ENCODE measurements around the gene SCAMP4.
"Not testable (repeated sequence)": the region's sequence is repeated elsewhere in the genome, so short reads cannot be mapped to it uniquely, and the experiment has no call there.

The SCAMP4 gene

GRCh38 chr19:1882786-1883692 lies 22.2 kb upstream of the SCAMP4 start:
- DNase-seq (ENCODE audit: low spot score) = no peak

DNA sequence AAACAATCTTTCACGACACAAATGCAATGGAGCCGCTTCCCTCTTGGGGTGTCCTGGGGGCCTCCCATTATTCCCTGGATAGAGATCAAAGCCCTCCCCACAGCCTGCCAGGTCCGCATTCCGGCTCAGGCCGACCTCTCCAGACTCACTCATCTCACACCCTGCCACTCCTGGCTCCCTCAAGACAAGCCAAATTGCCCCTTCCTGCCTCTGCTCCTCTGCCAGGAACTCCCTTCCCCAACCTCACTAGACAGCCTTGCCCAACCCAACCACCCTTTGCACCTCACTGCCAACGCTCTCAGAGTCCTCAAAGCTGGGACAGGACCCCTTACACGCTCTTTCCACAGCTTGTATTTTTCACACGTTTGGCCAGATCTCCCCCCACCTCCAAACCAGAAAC lies 21.4 kb upstream of the SCAMP4 start:
- no peak for DNase-seq (ENCODE audit: low spot score)

- DNase-seq (ENCODE audit: low spot score) = peak; percentile 47
Measured at GRCh38 chr19:1884291-1884718, 20.9 kb upstream of the SCAMP4 start.

GRCh38 chr19:1884719-1885334 lies 20.4 kb upstream of the SCAMP4 start:
- no peak for DNase-seq (ENCODE audit: low spot score)

DNA sequence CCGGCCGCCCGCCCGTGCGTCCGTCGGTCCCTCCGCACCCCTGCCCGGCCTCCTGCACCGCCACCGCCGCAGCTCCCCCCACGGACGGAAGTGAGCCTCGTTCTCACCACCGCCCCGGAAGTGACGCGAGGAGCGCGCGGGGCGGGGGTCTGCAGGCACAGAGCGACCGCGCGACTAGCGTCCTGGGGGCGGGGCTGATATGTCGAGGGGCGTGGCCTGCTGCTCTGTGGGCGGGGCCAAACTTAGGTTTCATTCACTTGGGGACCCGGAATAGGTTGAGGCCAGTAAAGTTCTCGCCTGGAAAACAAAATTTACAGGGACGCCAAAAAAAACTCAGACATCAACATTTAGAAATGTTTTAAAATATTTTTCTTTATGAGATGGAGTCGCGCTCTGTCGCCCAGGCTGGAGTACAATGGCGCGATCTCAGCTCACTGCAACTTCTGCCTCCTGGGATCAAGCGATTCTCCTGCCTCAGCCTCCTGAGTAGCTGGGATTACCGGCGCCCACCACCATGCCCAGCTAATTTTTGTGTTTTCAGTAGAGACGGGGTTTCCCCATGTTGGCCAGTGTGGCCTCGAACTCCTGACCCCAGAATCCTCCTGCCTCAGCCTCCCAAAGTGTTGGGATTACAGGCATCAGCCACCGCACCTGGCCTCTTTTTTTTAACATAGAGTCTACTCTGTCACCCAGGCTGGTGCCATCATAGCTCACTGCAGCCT lies 19.6 kb upstream of the SCAMP4 start, which contains the start of gene ABHD17A:
TSS of gene ABHD17A (minus strand) at position 99 of the 722 bp plus-strand sequence. CDS start 3,930 bp downstream, outside the sequence.
- peak; percentile 95 for DNase-seq (ENCODE audit: low spot score)

DNA sequence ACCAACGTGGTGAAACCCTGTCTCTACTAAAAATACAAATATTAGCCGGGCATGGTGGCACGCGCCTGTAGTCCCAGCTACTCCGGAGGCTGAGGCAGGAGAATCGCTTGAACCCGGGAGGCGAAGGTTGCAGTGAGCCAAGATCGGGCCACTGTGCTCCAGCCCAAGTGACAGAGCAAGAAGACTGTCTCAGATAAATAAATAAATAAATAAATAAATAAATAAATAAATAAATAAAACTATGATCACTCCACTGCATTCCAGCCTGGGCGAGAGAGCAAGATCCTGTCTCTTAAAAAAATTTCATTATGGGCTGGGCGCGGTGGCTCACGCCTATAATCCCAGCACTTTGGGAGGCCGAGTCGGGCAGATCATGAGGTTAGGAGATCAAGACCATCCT lies 18.8 kb upstream of the SCAMP4 start:
- DNase-seq (ENCODE audit: low spot score) = not testable (repeated sequence)

- no peak for DNase-seq (ENCODE audit: low spot score)
Measured at GRCh38 chr19:1888385-1888784, 16.8 kb upstream of the SCAMP4 start.

DNA sequence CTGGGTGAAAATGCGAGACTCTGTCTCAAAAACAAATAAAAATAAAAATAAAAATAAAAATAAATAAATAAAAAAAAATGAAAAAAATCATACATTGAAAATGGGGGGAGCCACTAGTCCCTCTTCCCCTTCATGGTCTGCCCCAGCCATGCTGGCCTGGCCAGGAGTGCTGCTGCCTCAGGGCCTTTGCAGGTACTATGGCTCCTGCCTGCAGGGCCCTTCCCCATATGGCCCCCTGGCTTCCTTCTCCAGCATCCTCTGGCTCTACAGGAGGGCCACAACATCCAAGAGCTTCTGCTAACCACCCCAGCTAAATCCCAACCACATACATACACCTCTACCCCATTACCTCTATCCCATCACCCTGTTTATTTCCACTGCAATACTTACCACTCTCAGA lies 15.3 kb upstream of the SCAMP4 start:
- no peak for DNase-seq (ENCODE audit: low spot score)

GRCh38 chr19:1893791-1894190 lies 11.4 kb upstream of the SCAMP4 start:
- DNase-seq (ENCODE audit: low spot score) = no peak

GRCh38 chr19:1896508-1896907 lies 8.7 kb upstream of the SCAMP4 start:
- DNase-seq (ENCODE audit: low spot score) = no peak

- no peak for DNase-seq (ENCODE audit: low spot score)
Measured at GRCh38 chr19:1901940-1902404, 3.2 kb upstream of the SCAMP4 start.

DNA sequence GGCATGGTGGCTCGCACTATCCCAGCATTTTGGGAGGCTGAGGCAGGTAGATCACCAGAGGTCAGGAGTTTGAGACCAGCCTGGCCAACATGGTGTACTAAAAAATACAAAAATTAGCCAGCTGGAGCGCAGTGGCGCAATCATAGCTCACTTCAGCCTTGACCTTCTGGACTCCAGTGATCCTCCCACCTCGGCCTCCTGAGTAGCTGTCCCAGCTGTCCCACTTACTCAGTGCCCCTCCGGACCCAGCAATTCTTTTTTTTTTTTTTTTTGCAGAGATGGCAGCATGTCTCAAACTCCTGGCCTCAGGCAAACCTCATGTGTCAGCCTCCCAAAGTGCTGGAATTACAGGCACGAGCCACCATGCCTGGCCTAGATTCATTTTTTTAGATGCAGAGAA lies 2.3 kb upstream of the SCAMP4 start:
- DNase-seq (ENCODE audit: low spot score) = no peak

GRCh38 chr19:1904860-1905109 lies 414 bp upstream of the SCAMP4 start:
- DNase-seq (ENCODE audit: low spot score) = no peak

DNA sequence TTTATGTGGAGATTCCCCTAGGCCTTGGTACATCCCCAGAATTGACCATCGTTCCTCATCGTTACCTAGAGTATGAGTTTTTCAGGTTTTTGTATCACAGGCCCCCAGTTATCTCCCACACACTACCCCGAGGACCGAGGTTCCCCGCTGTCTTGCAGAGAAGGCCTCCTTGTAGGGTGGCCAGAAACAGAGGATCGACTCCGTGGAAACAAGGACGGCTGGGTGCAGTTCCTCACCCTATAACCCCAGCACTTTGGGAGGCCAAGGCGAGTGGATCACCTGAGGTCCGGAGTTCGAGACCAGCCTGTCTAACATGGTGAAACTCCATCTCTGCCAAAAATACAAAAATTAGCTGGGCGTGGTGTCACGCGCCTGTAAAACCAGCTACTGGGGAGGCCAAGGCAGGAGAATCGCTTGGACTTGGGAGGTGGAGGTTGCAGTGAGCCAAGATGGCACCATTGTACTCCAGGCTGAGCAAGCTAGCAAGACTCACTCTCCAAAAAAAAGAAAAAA lies 720 bp downstream of the SCAMP4 start:
- no peak for DNase-seq (ENCODE audit: low spot score)

DNA sequence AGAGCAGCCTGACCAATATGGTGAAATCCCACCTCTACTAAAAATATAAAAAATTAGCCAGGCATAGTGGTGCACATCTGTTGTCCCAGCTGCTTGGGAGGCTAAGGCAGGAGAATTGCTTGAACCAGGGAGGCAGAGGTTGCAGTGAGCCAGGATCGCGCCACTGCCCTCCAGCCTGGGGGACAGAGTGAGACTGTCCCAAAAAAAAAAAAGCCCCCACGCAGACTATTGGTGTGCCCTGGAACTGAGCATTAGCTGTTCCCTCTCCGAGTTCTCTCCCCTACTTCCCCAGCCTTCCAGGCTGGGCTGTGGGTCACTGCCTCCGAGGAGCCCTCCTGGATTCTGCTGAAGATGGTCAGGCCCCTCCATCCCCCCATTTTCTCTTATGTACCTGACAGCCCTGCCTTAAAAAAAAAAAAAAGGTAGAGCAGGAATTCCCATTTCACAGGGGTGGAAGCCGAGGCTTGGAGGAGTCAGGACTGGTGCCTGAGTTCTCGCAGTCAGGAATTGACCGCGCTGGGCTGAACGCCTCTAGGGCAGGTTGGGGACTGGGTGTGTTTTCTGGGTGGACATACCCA lies 1.9 kb downstream of the SCAMP4 start:
- no peak for DNase-seq (ENCODE audit: low spot score)

DNA sequence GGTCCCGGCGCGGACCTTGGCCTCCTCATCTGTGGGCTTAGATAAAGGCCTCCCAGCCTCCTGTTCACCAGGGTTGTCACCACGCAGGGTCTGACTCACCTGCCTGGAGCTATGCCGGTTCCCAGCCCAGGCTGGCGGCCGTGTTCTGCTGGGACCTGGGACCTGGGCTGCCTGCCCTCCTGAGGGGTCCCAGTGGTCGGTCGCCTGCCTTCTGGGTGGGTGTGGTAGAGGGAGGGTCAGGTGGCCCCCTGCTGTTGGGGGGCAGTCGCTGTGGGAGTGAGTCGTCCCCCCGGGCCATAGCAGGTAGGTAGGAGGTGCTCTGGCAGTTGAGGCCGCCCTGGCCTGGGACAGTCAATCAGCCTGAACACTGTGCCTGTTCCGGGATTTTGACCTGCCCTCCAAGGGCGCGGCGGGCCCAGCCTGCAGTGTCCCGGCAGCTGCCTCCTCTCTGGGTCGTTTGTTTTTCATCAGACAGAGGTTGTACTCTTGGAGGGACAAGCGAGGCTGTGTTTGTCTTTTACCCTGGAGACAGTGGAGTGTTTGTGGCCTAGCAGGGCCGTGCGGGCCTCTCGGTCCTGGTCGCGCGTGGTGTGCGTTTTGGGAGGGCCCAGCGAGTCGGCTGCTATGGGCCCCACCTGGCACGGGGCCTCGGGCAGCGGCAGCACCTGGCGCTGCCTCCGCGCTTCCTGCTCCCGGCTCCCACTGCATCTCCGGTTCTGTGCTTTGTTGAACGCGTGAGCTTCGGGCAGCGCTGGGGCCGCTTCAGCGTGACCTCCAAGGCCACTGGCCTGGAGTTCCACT lies 2.6 kb downstream of the SCAMP4 start:
- DNase-seq (ENCODE audit: low spot score) = no peak

DNA sequence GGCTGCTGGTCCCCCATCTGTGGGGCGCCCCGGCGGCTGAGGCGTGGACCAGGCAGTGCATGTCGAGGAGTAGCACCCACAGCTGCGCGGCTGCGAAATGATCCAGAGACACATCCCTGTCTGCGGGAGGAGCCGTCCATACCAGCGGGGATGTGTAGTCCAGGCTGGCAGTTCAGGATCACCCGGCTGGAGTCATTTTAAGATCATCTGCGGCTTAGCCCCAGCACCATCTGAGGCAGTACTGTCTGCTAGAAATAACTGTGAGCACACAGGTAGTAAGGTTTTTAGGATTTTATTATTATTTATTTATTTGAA lies 3.1 kb downstream of the SCAMP4 start:
- no peak for DNase-seq (ENCODE audit: low spot score)

GRCh38 chr19:1909761-1910080 lies 4.5 kb downstream of the SCAMP4 start:
- no peak for DNase-seq (ENCODE audit: low spot score)

DNA sequence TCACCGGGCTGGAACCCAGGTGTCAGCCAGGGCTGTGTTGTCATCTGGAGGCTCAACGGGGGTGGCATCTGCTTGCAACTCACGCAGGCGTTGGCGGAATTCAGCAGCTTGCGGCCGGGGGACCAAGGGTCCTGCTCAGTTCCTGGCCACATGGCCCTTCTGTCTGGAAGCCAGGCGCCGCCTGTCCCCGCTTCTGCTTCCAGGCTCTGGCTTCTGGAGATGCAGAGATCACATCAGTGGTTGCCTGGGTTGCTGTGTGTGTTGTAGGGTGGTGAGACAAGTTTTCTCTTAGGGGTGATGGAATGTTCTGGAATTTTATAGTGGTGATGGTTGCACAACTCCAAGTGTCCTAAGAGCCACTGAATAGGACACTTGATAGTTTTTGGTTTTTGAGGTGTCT lies 5.0 kb downstream of the SCAMP4 start:
- DNase-seq (ENCODE audit: low spot score) = no peak

- no peak for DNase-seq (ENCODE audit: low spot score)
Measured at GRCh38 chr19:1911098-1911497, 5.9 kb downstream of the SCAMP4 start.

- DNase-seq (ENCODE audit: low spot score) = no peak
Measured at GRCh38 chr19:1911995-1912394, 6.8 kb downstream of the SCAMP4 start.
